ENCODE measurements around the gene NME9.

DNA sequence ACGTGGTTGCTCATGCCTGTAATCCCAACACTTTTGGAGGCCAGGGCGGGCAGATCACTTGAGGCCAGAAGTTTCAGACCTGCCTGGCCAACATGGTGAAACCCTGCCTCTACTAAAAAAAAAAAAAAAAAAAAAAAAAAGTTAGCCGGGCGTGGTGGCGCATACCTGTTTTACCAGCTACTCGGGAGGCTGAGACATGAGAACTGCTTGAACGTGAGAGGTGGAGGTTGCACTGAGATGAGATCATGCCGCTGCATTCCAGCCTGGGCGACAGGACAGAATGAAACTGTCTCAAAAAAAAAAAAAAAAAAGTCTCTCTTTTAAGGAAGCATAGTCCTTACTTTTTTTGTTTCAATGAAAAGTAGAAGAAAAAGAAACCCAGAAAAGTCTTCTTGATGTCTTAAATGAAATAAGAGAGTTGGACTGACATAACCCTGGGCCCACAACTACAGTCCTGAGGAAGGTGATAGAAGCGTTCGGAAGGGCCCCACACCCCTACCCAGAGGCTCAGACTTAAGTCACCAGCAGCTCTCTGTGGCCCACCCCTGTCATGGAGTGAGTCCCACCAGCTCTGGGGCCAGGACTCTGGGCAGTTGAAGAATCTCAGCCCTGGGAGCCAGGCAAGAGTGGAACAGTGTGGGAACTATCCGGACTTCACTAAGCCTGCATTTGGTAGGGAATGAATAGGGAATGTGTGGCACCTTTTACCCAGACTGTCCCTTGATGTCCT, 2.6 kb downstream of the NME9 start:
- TF ChIP-seq CTCF (conservative IDR thresholded peaks at IDR 0.05 in 1 of 2, IDR thresholded peaks at IDR 0.05 in 1 of 2; ENCODE audit: low read depth in 1 of 2, low read length in 2 of 2) (no peak), EZH2 (IDR thresholded peaks at IDR 0.05; ENCODE audit: low read length, missing control alignments) (no peak)
